Esophagus squamous epithelium (tissue), 5 donors: ENCODE measurements around the gene MARCHF11. TPM values are rescaled to one million over a fixed set of nuclear protein-coding genes. Genes with fewer than 3 reads are reported as not detected.

ENCODE experiments used
- DNase-seq: peaks from one replicate; lab custom pipeline; 2025; lab: John Stamatoyannopoulos, UW
- H3K27ac ChIP-seq, 4 donors: fragments of 200-600 bp; sonication (generic); one replicate each; pipeline ENCODE4 v1.5.1; 2016 to 2019; ENCODE audit warnings: mild to moderate bottlenecking in 1 of 4
- H3K27me3 ChIP-seq, 4 donors: fragments of 200-600 bp; sonication (generic); 1 replicate in 3 of 4; 2 replicates in 1 of 4; pipeline versions ENCODE4 v1.5.1 to v1.6.0; 2017 to 2021; ENCODE audit warnings: antibody characterized with exemption in 1 of 4
- H3K36me3 ChIP-seq, 3 donors: fragments of 200-600 bp; sonication (generic); one replicate each; pipeline ENCODE4 v1.5.1; 2016 to 2019
- H3K4me1 ChIP-seq, 3 donors: fragments of 200-600 bp; sonication (generic); one replicate each; pipeline ENCODE4 v1.5.1; 2017 to 2019
- H3K4me3 ChIP-seq, 4 donors: fragments of 200-600 bp; sonication (generic); 1 replicate in 3 of 4; 2 replicates in 1 of 4; pipeline ENCODE4 v1.5.1; 2016 to 2019; ENCODE audit warnings: mild to moderate bottlenecking in 2 of 4, moderate library complexity in 1 of 4
- H3K9me3 ChIP-seq, 3 donors: fragments of 200-600 bp; sonication (generic); one replicate each; pipeline ENCODE4 v1.5.1; 2016 to 2019
- CTCF ChIP-seq, 6 experiments: fragments of 450-650 bp in 4 of 6; fragments of 200-600 bp in 2 of 6; sonication (generic) in 2 of 6; IDR thresholded peaks; one replicate each; pipeline ENCODE4 v1.5.1; 2016 to 2019; ENCODE audit warnings: antibody characterized with exemption in 6 of 6, mild to moderate bottlenecking in 4 of 6, moderate library complexity in 4 of 6
- POLR2A ChIP-seq, 4 donors: fragments of 450-650 bp; IDR thresholded peaks; one replicate each; pipeline ENCODE4 v1.6.1; 2017; ENCODE audit warnings: antibody characterized with exemption in 4 of 4, mild to moderate bottlenecking in 4 of 4, moderate library complexity in 3 of 4
- WGBS, 2 donors: methylation state at CpG; one replicate each; pipeline ENCODE4 v1.1.5; 2018; 5-methylcytosine and 5-hydroxymethylcytosine counted together
- intact Hi-C: fragments of 100-400 bp; cut with DNase I; formaldehyde crosslinking; loops from one replicate; pipeline ENCODE4 v1.15.0; 2022
- total RNA-seq, 4 donors: library from RNA; depleted of rRNA; stranded (reverse); fragments of >200 nt; gene quantifications; one replicate each; pipeline ENCODE4 v1.1.0, GENCODE V29; 2016
- donor health status: DM: yes; HTN: yes; CAD: no.

The MARCHF11 gene
- total RNA-seq, 4 donors from 2014 or later: not detected

- H3K4me1 ChIP-seq: no peaks in the 10 kb centered on the region
- no peaks in the 10 kb centered on the region for H3K27me3 ChIP-seq
- intact Hi-C loops: no loop called here
- DNase-seq: no peak
- WGBS, 2 donors: 26 to 29% methylated on average over 3 of the region's 3 CpGs
- H3K27ac ChIP-seq: no peak overlapping the region
- no peaks in the 10 kb centered on the region for H3K36me3 ChIP-seq
- H3K4me3 ChIP-seq: no peak overlapping the region
- H3K9me3 ChIP-seq: no peaks in the 10 kb centered on the region
- TF ChIP-seq POLR2A (IDR thresholded peaks at IDR 0.05): no peak
- TF ChIP-seq CTCF (IDR thresholded peaks at IDR 0.05): no peak
Observed at GRCh38 chr5:16051246-16051755, 128.3 kb downstream of the MARCHF11 start.

GRCh38 chr5:16050414-16050813, 129.2 kb downstream of the MARCHF11 start:
- H3K4me1 ChIP-seq: no peaks in the 10 kb centered on the region
- H3K27ac ChIP-seq: no peak overlapping the region
- intact Hi-C loops: no loop called here
- H3K4me3 ChIP-seq: no peak overlapping the region
- TF ChIP-seq POLR2A (IDR thresholded peaks at IDR 0.05) (no peak), CTCF (IDR thresholded peaks at IDR 0.05) (no peak)
- no peaks in the 10 kb centered on the region for H3K36me3 ChIP-seq
- WGBS, 2 donors: 64 to 80% methylated on average over 1 of the region's 1 CpG
- H3K9me3 ChIP-seq: no peaks in the 10 kb centered on the region
- DNase-seq: no peak
- H3K27me3 ChIP-seq: no peaks in the 10 kb centered on the region

- no peak overlapping the region for H3K4me3 ChIP-seq
- 75% methylated on average over 1 of the region's 1 CpG for WGBS, 2 donors
- no peak overlapping the region for H3K27ac ChIP-seq
- no peaks in the 10 kb centered on the region for H3K27me3 ChIP-seq
- intact Hi-C loops: no loop called here
- TF ChIP-seq POLR2A (IDR thresholded peaks at IDR 0.05): no peak
- TF ChIP-seq CTCF (IDR thresholded peaks at IDR 0.05): no peak
- H3K9me3 ChIP-seq: no peaks in the 10 kb centered on the region
- H3K4me1 ChIP-seq: no peaks in the 10 kb centered on the region
- H3K36me3 ChIP-seq: no peaks in the 10 kb centered on the region
- no peak for DNase-seq
Observed at GRCh38 chr5:16049761-16050160, 129.8 kb downstream of the MARCHF11 start.

DNA sequence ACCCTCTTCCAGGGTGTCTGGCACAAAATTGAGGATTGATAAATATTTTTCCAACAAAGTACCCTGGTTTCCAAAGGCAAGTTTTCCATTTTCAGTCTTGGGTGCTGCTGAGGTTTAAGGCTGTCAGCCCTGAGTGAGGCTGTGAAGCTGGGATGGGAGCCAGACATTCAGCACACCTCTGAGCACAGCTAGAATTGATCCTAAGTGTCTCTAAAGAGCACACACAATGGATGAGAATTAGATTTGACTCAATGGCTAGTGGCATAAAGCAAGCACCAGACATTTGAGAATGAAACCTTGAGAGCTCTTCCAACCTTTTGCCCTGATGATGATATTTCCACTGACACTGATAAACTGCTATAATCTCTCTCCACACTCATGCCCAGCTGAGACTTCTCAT, 131.5 kb downstream of the MARCHF11 start:
- intact Hi-C loops: no loop called here
- Histone ChIP-seq H3K36me3 (no peaks in the 10 kb centered on the region), H3K9me3 (no peaks in the 10 kb centered on the region), H3K27ac (no peak overlapping the region), H3K4me1 (no peaks in the 10 kb centered on the region), H3K27me3 (no peaks in the 10 kb centered on the region), H3K4me3 (no peak overlapping the region)
- no peak for DNase-seq
- no peak for TF ChIP-seq POLR2A (IDR thresholded peaks at IDR 0.05)
- TF ChIP-seq CTCF (IDR thresholded peaks at IDR 0.05): no peak

GRCh38 chr5:16043349-16043965, 136.1 kb downstream of the MARCHF11 start:
- Histone ChIP-seq H3K4me1 (no peaks in the 10 kb centered on the region), H3K27me3 (no peaks in the 10 kb centered on the region), H3K36me3 (no peaks in the 10 kb centered on the region), H3K9me3 (no peaks in the 10 kb centered on the region), H3K4me3 (no peak overlapping the region), H3K27ac (no peak overlapping the region)
- WGBS, 2 donors: 72 to 79% methylated on average over 5 of the region's 5 CpGs
- intact Hi-C loops: no loop called here
- no peak for TF ChIP-seq POLR2A (IDR thresholded peaks at IDR 0.05)
- no peak for TF ChIP-seq CTCF (IDR thresholded peaks at IDR 0.05)
- no peak for DNase-seq
